Glutamatergic neuron (in vitro differentiated cells): Measurements from ENCODE around the gene TFRC. TPM values are rescaled to one million over a fixed set of nuclear protein-coding genes. Genes with fewer than 3 reads are reported as not detected.
"Not testable (repeated sequence)": the region's sequence is repeated elsewhere in the genome, so short reads cannot be mapped to it uniquely, and the experiment has no call there.

Experiments
- DNase-seq: peaks from one replicate; pipeline ENCODE4 v3.0.0; 2022
- H3K27ac Mint-ChIP-seq: one replicate; pipeline ENCODE4 v1.8.0; 2020; ENCODE audit warnings: mild to moderate bottlenecking, mixed read lengths, inconsistent platforms; ENCODE audit not compliant: unreplicated experiment
- H3K27me3 Mint-ChIP-seq: one replicate; pipeline ENCODE4 v1.8.0; 2020; ENCODE audit warnings: mild to moderate bottlenecking, moderate library complexity, mixed read lengths, inconsistent platforms; ENCODE audit not compliant: unreplicated experiment
- H3K36me3 Mint-ChIP-seq: one replicate; pipeline ENCODE4 v1.8.0; 2020; ENCODE audit warnings: mild to moderate bottlenecking, mixed read lengths, inconsistent platforms; ENCODE audit not compliant: unreplicated experiment
- H3K4me1 Mint-ChIP-seq: one replicate; pipeline ENCODE4 v1.8.0; 2020; ENCODE audit warnings: mild to moderate bottlenecking, low read depth, mixed read lengths, inconsistent platforms; ENCODE audit not compliant: unreplicated experiment
- H3K4me3 Mint-ChIP-seq: one replicate; pipeline ENCODE4 v1.8.0; 2020; ENCODE audit warnings: mild to moderate bottlenecking, mixed read lengths, inconsistent platforms; ENCODE audit not compliant: unreplicated experiment
- H3K9me3 Mint-ChIP-seq: one replicate; pipeline ENCODE4 v1.8.0; 2020; ENCODE audit warnings: mild to moderate bottlenecking, moderate library complexity, mixed read lengths, inconsistent platforms; ENCODE audit not compliant: unreplicated experiment
- CTCF ChIP-seq: fragments of 200-600 bp; sonication (generic); IDR thresholded peaks from one replicate; pipeline ENCODE4 v1.5.0; 2021; ENCODE audit not compliant: partially characterized antibody, unreplicated experiment
- total RNA-seq: library from RNA; stranded (reverse); fragmentation: NEBNext Ultra II Directional; extraction: Animal tissue kit (Norgen Biotek cat#: 25700); gene quantifications from one replicate; pipeline ENCODE4 v1.2.1, GENCODE V29; 2021; ENCODE audit not compliant: unreplicated experiment

The TFRC gene
- total RNA-seq, 1 donor from 2014 or later: 35.8 TPM

GRCh38 chr3:196072313-196072712, 9.6 kb downstream of the TFRC start:
- no peak for TF ChIP-seq CTCF

GRCh38 chr3:196068812-196069211, 13.1 kb downstream of the TFRC start:
- H3K27me3 Mint-ChIP-seq, H3K36me3 Mint-ChIP-seq, H3K4me3 Mint-ChIP-seq, H3K27ac Mint-ChIP-seq, H3K4me1 Mint-ChIP-seq, H3K9me3 Mint-ChIP-seq, DNase-seq: not testable (repeated sequence)

More at GRCh38 chr3:196072313-196072712, 9.6 kb downstream of the TFRC start:
- no peak for DNase-seq
- Mint-ChIP-seq H3K27me3 (no peaks in the 10 kb centered on the region), H3K9me3 (peaks cover 1% of the 10 kb centered on the region), H3K4me3 (no peak overlapping the region), H3K4me1 (no peaks in the 10 kb centered on the region), H3K36me3 (no peaks in the 10 kb centered on the region), H3K27ac (no peak overlapping the region)

- H3K27me3 Mint-ChIP-seq: no peaks in the 10 kb centered on the region
- H3K4me1 Mint-ChIP-seq: no peaks in the 10 kb centered on the region
Observed at GRCh38 chr3:196067439-196067838, 14.5 kb downstream of the TFRC start.

GRCh38 chr3:196063971-196064370, 17.9 kb downstream of the TFRC start:
- Mint-ChIP-seq H3K36me3 (no peaks in the 10 kb centered on the region), H3K27me3 (no peaks in the 10 kb centered on the region), H3K27ac (no peak overlapping the region), H3K4me3 (no peak overlapping the region), H3K9me3 (no peaks in the 10 kb centered on the region), H3K4me1 (no peaks in the 10 kb centered on the region)
- DNase-seq: no peak
- TF ChIP-seq CTCF: no peak

More at GRCh38 chr3:196067439-196067838, 14.5 kb downstream of the TFRC start:
- Mint-ChIP-seq H3K9me3 (no peaks in the 10 kb centered on the region), H3K4me3 (no peak overlapping the region), H3K27ac (no peak overlapping the region), H3K36me3 (no peaks in the 10 kb centered on the region)
- DNase-seq: no peak
- TF ChIP-seq CTCF: no peak

GRCh38 chr3:196063456-196063855, 18.4 kb downstream of the TFRC start:
- Mint-ChIP-seq H3K36me3 (no peaks in the 10 kb centered on the region), H3K9me3 (no peaks in the 10 kb centered on the region), H3K27me3 (no peaks in the 10 kb centered on the region), H3K4me3 (no peak overlapping the region), H3K27ac (no peak overlapping the region), H3K4me1 (no peaks in the 10 kb centered on the region)
- no peak for TF ChIP-seq CTCF
- DNase-seq: no peak

GRCh38 chr3:196063049-196063448, 18.8 kb downstream of the TFRC start:
- no peak for DNase-seq
- H3K9me3 Mint-ChIP-seq: no peaks in the 10 kb centered on the region
- H3K4me3 Mint-ChIP-seq: no peak overlapping the region
- no peaks in the 10 kb centered on the region for H3K4me1 Mint-ChIP-seq
- TF ChIP-seq CTCF: no peak
- no peak overlapping the region for H3K27ac Mint-ChIP-seq
- H3K36me3 Mint-ChIP-seq: no peaks in the 10 kb centered on the region
- H3K27me3 Mint-ChIP-seq: no peaks in the 10 kb centered on the region
